HCT116 (cell line): ENCODE data around the gene CLOCK. TPM values are rescaled to one million over a fixed set of nuclear protein-coding genes. Genes with fewer than 3 reads are reported as not detected.

Experiments
- ATAC-seq: fragments of 200-7000 bp; cut with Tn5 transposase; 2 replicates; pipeline ENCODE4 v1.9.1; 2020; ENCODE audit warnings: mild to moderate bottlenecking, moderate library complexity
- BruUV-seq: library from RNA; stranded (reverse); fragments of 400-500 nt; replicated peaks from 2 replicates; lab custom pipeline; 2021; lab: Mats Ljungman, UMichigan
- CTCF ChIA-PET: fragments of 300-600 bp; sonication (Branson Sonifier 250); formaldehyde crosslinking; loops from one replicate; lab custom pipeline; 2021; ENCODE audit warnings: antibody characterized with exemption; lab: Charles Lee
- POLR2A ChIA-PET: fragments of 300-600, 350-600 bp; sonication (Branson Sonifier 250); formaldehyde crosslinking; loops from one replicate; lab custom pipeline; 2021; ENCODE audit warnings: antibody characterized with exemption; lab: Charles Lee
- RAD21 ChIA-PET, 2 experiments: fragments of 300-600 bp; sonication (Branson Sonifier 250); formaldehyde crosslinking; loops; one replicate each; lab custom pipeline; 2023; ENCODE audit warnings: low total read pairs in 2 of 2; ENCODE audit not compliant: uncharacterized antibody in 2 of 2, unreplicated experiment in 2 of 2, low non-redundant PET in 1 of 2; lab: Charles Lee
- DNase-seq: peaks from one replicate; pipeline ENCODE4 v3.0.0-alpha.2; 2010; ENCODE audit warnings: low read depth, low spot score
- H2AFZ ChIP-seq: fragments of 200-600 bp; shearing (Covaris generic), sonication (generic); 2 replicates; pipeline ENCODE4 v1.6.1; 2017; ENCODE audit warnings: low read depth, mixed run types, mixed read lengths, antibody characterized with exemption, low read length; ENCODE audit not compliant: poor library complexity, severe bottlenecking
- H3K27ac ChIP-seq: 2 replicates; pipeline ENCODE4 v1.5.1; 2012; ENCODE audit warnings: low read depth, low read length
- H3K27me3 ChIP-seq: fragments of 200-600 bp; sonication (generic); 2 replicates; pipeline ENCODE4 v1.6.1; 2016; ENCODE audit warnings: mixed run types, low read length, mixed read lengths; ENCODE audit not compliant: insufficient read depth
- H3K36me3 ChIP-seq, 2 experiments: fragments of 200-500 bp in 1 of 2; fragments of 200-600 bp in 1 of 2; sonication (Bioruptor generic) in 1 of 2; sonication (generic) in 1 of 2; 2 replicates each; pipeline versions ENCODE4 v1.5.1 to v1.6.1; 2014 to 2016; ENCODE audit warnings: low read length in 2 of 2, inconsistent platforms in 1 of 2, mixed read lengths in 1 of 2, mixed run types in 1 of 2; ENCODE audit not compliant: insufficient read depth in 2 of 2, control insufficient read depth in 1 of 2
- H3K4me1 ChIP-seq, 2 experiments: fragments of 200-600 bp in 1 of 2; sonication (generic) in 1 of 2; 2 replicates each; pipeline versions ENCODE4 v1.5.1 to v1.6.1; 2012 to 2017; ENCODE audit warnings: low read length in 2 of 2, inconsistent platforms in 1 of 2, mild to moderate bottlenecking in 1 of 2, mixed read lengths in 1 of 2, mixed run types in 1 of 2, moderate library complexity in 1 of 2; ENCODE audit not compliant: insufficient read depth in 2 of 2, control insufficient read depth in 1 of 2
- H3K4me2 ChIP-seq: fragments of 200-600 bp; sonication (generic); 2 replicates; pipeline ENCODE4 v1.6.1; 2017; ENCODE audit warnings: mixed run types, low read length, mixed read lengths
- H3K4me3 ChIP-seq, 2 experiments: fragments of 200-600 bp in 1 of 2; sonication (generic) in 1 of 2; replicated peaks in 1 of 2; 2 replicates each; pipeline ENCODE4 v1.5.1; 2011 to 2016; ENCODE audit warnings: low read length in 2 of 2, control low read depth in 1 of 2, low read depth in 1 of 2, mild to moderate bottlenecking in 1 of 2, mixed read lengths in 1 of 2, mixed run types in 1 of 2
- H3K79me2 ChIP-seq: fragments of 200-600 bp; sonication (generic); 2 replicates; pipeline ENCODE4 v1.6.1; 2017; ENCODE audit warnings: mild to moderate bottlenecking, mixed run types, low read length, moderate library complexity, mixed read lengths; ENCODE audit not compliant: insufficient read depth
- H3K9ac ChIP-seq: fragments of 200-600 bp; sonication (generic); 2 replicates; pipeline ENCODE4 v1.6.1; 2016; ENCODE audit warnings: low read length, mixed read lengths
- H3K9me2 ChIP-seq: fragments of 200-600 bp; sonication (generic), shearing (Covaris generic); 2 replicates; pipeline ENCODE4 v1.6.1; 2017; ENCODE audit warnings: mixed run types, mild to moderate bottlenecking, moderate library complexity; ENCODE audit not compliant: insufficient read depth
- H3K9me3 ChIP-seq, 2 experiments: fragments of 200-500 bp in 1 of 2; fragments of 200-600 bp in 1 of 2; sonication (Bioruptor generic) in 1 of 2; sonication (generic) in 1 of 2; 2 replicates each; pipeline ENCODE4 v1.6.1; 2014 to 2017; ENCODE audit warnings: low read length in 2 of 2, mixed read lengths in 2 of 2, inconsistent platforms in 1 of 2, low read depth in 1 of 2, mild to moderate bottlenecking in 1 of 2, mixed run types in 1 of 2, moderate library complexity in 1 of 2; ENCODE audit not compliant: control insufficient read depth in 1 of 2, insufficient read depth in 1 of 2
- H4K20me1 ChIP-seq: fragments of 200-600 bp; sonication (generic), shearing (Covaris generic); 2 replicates; pipeline ENCODE4 v1.6.1; 2017; ENCODE audit warnings: mixed run types, mild to moderate bottlenecking, moderate library complexity; ENCODE audit not compliant: insufficient read depth
- EGR1 ChIP-seq: IDR thresholded peaks from 2 replicates; pipeline ENCODE4 v1.6.1; 2012; ENCODE audit warnings: low read depth
- ELF1 ChIP-seq: IDR thresholded peaks from 2 replicates; pipeline ENCODE4 v1.6.1; 2012; ENCODE audit warnings: low read depth, borderline replicate concordance
- EZH2 ChIP-seq: fragments of 200-600 bp; sonication (generic); IDR thresholded peaks from 2 replicates; pipeline ENCODE4 v1.6.1; 2017; ENCODE audit warnings: antibody characterized with exemption, mixed run types
- JUND ChIP-seq: IDR thresholded peaks from 2 replicates; pipeline ENCODE4 v1.6.1; 2012
- POLR2A ChIP-seq: IDR thresholded peaks from 2 replicates; pipeline ENCODE4 v1.7.0; 2011; ENCODE audit warnings: borderline replicate concordance; ENCODE audit not compliant: insufficient read depth, insufficient read length; ENCODE audit errors: extremely low read depth
- REST ChIP-seq: IDR thresholded peaks from 2 replicates; pipeline ENCODE4 v1.6.1; 2012; ENCODE audit warnings: low read depth
- ZNF274 ChIP-seq: fragments of 200-500 bp; sonication (Bioruptor generic); IDR thresholded peaks from 2 replicates; pipeline ENCODE4 v1.6.1; 2014; ENCODE audit warnings: mild to moderate bottlenecking, low read depth, low read length, inconsistent platforms
- intact Hi-C: fragments of 100-400 bp; cut with micrococcal nuclease; formaldehyde crosslinking; loops from 2 replicates; pipeline ENCODE4 v1.10.0; 2022
- total RNA-seq: library from RNA; stranded (reverse); gene quantifications from one replicate; pipeline ENCODE4 v1.2.1, GENCODE V29; 2021; ENCODE audit not compliant: unreplicated experiment

The CLOCK gene
- total RNA-seq, 1 experiment from 2014 or later, result 38.7 TPM

GRCh38 chr4:55398461-55398860 lies 148.2 kb downstream of the CLOCK start (continued):
- TF ChIP-seq EZH2 (no peak), EGR1 (no peak), REST (no peak)

DNA sequence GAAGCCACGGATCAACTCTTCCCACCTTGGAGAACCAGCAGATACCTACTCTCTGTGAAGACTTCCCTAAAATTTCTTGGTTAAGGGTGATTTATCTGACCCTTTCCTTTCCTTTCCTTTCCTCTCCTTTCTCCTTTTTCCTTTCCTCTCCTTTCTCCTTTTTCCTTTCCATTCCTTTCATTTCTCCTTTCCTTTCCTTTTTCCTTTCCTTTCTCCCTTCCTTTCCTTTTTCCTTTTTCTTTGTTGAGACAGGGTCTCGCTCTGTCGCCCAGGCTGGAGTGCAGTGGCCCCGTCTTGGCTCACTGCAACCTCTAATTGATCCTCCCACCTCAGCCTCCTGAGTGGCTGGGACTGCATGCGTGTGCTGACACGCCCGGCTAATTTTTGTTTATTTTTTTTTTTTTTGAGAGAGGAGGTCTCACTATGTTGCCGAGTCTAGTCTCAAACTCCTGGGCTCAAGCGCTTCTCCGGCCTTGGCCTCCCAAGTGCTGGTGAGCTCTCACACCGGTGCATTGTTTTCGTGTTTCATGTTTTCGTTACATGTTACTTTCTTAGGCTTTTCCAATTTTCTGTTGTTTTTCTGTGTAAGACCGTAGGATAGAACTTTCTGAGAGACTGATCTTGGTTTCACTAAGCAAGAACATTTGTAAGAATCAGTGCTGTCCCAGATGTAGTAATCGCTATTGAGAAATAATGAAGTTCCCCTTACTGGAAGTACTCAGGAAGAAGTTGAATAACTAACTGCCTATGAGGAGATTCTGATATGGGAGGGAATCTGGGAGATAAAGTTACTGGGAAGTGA lies 149.0 kb downstream of the CLOCK start:
- H3K4me2 ChIP-seq, result peak overlapping the region; percentile 77
- ChIA-PET POLR2A (no interaction called here), RAD21 (no interaction called here), CTCF (no interaction called here)
- H3K9me3 ChIP-seq, result no peaks in the 10 kb centered on the region
- no peak for TF ChIP-seq ZNF274
- no peak for TF ChIP-seq EGR1
- no peak for TF ChIP-seq ELF1
- TF ChIP-seq JUND, result no peak
- TF ChIP-seq POLR2A, result no peak
- H3K4me1 ChIP-seq, result peaks cover 18 to 29% of the 10 kb centered on the region in 2 experiments
- H3K9ac ChIP-seq, result peak overlapping the region; percentile 92
- peaks cover 24% of the 10 kb centered on the region; the same call in 1 of the 2 replicates for H4K20me1 ChIP-seq
- DNase-seq (no peak), ATAC-seq (no peak)
- BruUV-seq, result no TSS peak
- H3K4me3 ChIP-seq, result peak overlapping the region; percentile 80 to 92
- H2AFZ ChIP-seq, result no peak overlapping the region
- peaks cover 60% of the 10 kb centered on the region for H3K79me2 ChIP-seq
- peaks cover 9 to 18% of the 10 kb centered on the region in 2 experiments for H3K36me3 ChIP-seq
- intact Hi-C loops, result no loop called here
- H3K9me2 ChIP-seq, result no peaks in the 10 kb centered on the region
- no peaks in the 10 kb centered on the region for H3K27me3 ChIP-seq
- H3K27ac ChIP-seq, result peak overlapping the region; percentile 90
